HG03159 (cell line): Measurements from ENCODE around the gene STK38.

Experiments
- ATAC-seq: cut with Tn5 transposase; IDR thresholded peaks from one replicate; pipeline ENCODE4 v1.9.1; 2021; ENCODE audit warnings: mild to moderate bottlenecking, moderate library complexity; ENCODE audit not compliant: unreplicated experiment

Gene STK38

DNA sequence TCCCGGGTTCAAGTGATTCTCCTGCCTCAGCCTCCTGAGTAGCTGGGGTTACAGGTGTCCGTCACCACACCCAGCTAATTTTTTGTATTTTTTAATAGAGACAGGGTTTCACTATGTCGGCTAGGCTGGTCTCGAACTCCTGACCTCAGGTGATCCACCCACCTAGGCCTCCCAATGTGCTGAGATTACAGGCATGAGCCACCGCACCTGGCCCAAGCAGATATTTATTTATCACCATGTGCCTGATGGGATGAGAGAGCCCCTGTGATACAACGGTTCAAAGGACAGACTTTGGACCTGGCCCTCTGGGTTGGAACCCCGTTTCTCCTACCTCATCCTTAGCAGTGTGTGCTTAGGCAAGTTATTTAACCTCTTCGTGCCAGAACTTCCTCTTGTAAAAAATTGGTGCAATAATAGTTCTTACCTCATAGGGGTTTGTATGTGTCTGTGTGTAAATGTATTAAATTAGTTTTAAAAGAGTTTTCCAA, 19.2 kb upstream of the STK38 start:
- no peak for ATAC-seq

DNA sequence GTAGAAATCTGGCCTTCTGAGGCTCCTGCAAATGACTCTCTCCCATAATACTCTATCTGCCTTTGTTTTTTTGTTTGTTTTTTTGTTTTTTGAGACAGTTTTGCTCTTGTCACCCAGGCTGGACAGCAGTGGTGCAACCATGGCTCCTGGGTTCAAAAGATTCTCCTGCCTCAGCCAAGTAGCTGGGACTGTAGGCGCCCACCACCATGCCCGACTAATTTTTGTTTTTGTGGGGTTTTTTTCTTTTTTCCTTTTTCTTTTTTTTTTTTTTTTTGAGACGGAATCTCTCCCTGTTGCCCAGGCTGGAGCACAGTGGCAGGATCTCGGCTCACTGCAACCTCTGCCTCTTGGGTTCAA, 16.6 kb upstream of the STK38 start:
- ATAC-seq, result no peak

DNA sequence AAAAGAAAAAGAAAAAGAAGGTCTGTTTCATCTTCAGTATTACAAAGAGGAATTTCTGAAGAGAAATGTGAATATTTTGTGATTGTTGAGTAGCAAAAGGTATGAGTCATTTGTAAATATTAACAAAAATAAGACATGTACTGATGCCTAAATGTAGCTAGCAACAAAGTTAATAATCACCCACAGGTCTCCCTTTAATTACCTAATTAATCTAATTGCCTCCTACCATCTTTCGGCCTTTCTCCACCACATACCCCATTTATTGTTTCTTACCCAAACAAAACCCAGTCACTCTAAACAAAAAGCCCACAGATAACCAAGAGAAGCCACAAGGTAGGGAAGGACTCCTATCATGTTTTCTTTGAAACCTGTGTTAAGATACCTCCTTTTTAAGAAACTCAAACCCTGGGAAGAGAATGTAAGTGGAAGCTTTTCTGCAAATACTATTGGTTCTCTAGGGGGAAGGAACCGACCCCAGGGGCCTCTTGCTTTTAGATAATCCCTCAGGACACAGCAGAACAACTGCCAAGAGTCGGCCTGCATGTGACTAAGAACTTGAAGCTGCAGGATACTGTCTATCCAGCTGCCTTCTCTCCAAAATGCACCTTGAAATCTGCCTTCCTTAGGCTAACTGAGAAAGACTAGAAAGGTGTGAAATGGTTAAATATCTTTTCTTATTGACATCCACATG, 16.1 kb upstream of the STK38 start:
- no peak for ATAC-seq

DNA sequence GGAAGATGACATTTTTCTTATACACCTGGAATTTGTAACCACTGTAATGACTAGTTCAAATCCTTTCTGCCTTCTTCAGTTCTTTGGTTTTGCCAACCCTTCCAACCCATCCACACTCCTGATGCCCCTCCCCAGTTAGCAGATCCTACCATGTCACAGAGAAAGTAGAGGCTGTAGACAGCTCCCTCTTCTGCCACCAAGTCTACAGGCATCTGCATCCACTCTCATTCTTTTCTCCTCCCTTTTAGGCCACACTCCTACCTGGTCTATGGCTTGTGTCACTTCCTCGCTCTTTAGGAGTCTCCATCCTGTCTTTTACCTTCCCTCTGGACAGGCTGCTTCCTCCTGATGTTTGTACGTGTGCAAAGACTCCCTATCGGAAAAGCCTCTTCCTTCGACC, 13.5 kb upstream of the STK38 start:
- no peak for ATAC-seq

DNA sequence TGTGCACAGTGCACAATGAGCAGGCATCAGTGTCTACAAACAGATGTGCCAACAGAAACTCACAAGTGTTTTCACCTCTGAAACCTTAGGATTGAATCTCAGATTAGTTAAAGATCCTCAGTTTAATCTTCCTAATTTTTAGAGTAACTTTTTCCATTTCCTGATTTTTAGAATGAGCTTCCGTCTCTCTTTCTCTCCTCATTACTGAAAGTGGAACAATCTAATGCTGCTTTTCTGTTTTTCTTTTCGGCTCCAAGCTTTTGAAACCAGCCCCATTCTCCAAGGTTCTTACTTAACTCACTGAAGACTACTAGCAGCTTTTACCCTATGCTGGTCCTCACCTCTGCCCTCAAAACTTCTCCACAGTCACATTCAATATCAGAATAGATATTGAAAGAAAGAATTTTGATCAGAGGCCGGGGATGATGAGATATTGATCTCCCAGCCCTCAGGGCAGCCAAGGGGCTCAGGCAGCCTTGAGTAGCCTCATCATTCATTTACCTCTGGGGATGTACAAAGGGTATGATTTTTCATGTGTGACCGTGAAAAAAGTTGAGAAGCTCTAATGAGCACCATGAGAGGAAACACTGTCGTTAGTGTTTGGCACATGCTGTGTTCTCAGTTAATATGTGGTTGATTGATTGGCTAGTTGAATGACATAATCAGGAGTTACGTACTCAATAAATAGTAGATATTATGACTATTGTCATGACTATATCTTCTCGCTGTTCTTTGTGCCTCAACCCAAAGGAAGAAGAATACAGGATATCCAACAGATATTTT, 11.9 kb upstream of the STK38 start:
- no peak for ATAC-seq

DNA sequence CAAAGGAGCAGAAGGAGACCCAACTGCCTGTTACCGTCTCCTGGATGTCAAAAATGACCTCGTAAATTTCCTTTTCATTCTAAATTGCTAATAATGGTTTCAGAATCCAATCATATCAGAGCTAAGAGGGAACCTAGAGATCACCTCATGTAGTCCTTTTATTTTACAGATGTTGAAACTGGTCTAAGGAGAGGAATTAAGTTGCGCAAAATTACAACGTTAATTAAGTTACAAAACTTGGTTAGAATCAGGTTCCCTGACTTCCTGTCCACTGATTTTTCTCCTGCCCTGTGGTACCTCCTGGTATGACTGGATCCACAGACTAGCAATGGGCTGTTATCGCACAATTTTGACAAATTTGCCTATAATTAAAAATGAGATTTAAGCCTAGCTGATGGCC, 9.0 kb upstream of the STK38 start:
- ATAC-seq, result no peak

DNA sequence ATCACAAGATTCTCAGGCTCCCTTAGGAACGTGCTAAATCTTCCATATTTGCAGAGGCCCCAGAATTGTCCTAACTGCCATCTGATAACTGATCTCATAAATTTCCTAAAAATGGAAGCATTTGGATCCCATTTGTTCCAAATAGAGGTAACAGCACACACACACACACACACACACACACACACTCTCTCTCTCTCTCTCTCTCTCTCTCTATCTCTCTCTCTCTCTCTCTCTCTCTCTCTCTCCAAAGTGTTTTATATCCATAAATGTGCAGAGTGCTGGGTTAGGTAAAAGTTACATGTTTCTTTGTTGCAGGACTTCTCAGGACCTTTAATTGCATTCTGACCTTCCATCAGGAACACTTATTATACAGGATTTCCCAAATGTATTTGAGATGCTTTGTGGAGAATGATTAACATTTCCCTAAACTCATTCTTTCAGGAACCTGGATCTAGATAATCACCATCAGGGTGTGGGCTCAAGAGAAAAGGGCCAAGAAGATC, 8.5 kb upstream of the STK38 start:
- ATAC-seq, result no peak

DNA sequence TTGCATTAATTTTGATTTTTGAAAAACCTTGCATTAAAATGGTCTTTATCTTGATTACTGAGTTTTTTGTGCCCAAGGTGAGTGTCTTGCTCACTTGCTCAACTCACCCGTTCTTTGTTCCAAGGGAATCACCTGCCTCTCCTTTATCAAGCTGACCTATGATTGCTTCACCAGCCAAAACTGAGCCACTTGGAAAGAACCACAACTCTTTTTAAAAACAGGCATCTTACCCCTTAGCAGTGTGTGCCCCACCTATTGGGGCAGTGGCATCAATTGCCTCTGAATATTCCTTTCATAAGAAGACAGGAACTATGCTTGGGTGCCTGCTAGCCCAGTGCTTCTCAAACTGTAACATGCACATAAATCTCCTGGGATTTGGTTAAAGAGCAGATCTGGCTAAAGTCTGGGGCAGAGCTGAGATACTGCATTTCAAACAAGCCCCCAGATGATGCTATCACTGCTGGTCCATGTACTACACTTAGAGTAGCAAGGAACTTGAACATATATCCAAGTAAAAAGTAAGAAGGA, 3.3 kb upstream of the STK38 start:
- ATAC-seq, result no peak

DNA sequence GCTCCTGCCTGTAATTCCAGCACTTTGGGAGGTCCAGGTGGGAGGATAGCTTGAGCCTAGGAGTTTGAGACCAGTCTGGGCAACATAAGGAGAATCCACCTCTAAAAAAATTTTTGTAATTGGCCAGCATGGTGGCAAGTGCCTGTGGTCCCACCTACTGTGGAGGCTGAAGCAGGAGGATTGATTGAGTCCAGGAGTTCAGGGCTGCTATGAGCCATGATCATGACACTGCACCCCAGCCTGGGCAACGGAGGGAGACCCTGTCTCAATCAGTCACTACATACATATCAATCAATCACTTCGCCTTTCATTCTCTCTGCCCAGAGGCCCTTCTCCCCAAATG, 1.1 kb upstream of the STK38 start:
- no peak for ATAC-seq

DNA sequence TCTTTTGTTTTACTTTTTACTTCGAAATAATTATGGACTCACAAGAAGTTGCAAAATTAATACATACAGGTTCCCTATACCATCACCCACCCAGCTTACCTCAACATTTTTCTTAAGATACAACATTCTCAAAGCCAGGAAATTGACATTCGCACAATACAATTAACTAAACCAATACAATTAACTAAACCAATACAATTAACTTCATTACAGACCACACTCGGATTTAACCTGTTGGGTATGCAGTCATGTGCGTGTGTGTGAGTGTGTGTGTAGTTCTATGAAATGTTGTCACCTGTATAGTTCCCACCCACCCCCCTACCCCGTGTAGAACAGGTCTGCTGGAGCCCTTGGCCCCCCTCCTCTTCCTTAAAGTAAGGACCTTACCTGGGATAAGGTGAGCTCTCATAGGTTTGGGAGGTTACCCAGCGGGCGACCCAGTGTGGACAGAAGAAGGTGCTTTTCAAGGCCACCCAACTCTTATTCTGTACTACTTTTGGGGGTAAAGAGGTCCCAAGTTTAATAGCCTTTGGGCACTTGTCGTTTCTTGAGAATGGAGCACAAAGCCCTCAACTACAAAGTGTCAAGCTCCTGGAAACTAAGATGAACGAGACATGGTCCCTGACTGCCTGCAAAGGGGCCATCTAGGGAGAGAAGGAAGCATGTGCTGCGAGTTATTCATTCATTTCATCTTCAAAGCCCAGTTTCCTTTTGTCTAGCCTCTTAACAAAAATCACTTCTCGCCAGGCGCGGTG, 544 bp upstream of the STK38 start:
- ATAC-seq, result no peak

DNA sequence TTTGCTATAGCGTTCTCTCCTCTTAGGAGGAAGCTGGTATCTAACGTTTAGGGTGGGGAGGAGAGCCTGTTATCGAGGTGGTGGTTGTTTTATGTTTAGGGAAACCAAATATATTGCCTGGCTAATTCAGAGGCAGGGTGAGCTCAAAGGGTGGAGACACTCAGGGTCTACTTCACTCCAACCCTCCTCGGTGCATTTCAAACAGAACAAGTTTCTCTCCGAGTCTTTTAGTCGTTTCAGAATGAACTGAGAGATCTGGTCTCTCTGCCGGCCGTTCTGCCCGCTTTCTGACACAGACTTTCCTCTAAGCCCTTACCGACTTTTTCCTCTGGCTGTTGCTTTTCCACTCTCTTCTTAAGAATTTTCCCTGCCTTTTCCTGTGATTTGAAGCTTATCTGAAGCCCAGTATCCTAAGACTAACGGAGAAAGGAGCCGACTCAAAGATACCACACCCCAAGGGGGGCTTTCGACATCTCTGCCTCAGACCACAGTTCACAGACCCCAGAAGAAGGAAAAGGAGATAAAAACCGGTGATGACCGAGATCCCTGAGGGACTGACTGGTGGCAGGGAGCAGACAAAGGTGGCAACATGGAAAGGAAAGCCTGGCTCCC, 865 bp downstream of the STK38 start:
- ATAC-seq, result no peak

DNA sequence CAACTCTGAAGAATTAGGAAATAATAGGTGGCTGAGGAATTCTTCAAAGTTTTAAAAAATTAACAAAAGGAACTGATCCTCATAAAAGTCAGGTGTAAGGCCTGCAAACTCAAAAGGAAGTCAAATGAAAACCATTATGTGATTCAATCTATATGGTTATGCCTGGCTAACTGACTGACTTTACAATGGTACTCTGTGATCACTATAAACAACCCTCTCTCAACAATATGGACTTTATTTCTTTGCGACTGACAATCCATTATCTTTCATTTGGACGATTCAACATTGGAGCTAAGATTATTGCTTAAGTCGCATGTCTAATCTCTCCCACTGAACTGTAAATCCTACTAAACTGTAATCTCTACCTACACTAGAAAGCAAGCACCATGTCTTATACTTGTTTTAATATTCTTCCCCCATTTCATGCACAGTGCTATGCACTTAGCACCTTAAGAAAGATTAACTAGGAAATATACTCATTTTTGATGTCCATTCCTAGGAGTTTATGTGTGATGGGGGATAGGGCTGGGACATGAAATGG, 1.4 kb downstream of the STK38 start:
- ATAC-seq, result no peak

DNA sequence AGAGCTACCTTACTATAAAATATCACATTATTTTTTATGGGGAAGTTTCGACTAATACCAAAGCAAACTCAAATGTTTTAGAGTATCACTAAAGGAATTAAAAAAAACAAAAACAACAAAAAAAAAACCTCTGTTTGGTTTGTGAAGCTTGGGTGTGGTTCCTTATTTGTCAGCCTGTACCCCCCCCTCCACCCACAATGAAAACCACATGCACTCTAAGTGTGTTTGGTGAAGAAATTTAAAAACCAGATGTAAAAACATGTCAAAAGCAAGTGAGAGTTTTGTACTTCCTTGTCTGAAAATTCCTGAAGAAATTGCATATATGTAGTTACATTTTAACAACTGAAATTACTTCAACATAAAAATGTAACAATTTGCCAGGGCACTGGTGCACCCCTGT, 3.1 kb downstream of the STK38 start:
- no peak for ATAC-seq

DNA sequence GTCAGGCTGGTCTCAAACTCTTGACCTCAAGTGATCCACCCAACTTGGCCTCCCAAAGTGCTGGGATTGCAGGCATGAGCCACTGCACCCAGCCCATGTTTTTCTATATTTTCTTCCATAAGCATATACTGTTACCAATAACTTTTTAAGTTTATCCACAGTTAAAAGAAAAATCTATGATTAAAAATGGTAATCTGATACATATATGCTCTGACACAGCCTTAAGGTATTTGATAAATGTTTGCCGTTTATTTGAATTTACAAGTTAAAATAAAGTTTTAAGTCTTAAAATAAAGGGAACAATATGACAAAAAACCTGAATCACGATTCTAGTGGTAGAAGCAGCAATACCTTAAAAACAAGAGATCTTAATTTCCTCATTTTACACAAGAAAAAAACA, 5.2 kb downstream of the STK38 start:
- ATAC-seq, result no peak

DNA sequence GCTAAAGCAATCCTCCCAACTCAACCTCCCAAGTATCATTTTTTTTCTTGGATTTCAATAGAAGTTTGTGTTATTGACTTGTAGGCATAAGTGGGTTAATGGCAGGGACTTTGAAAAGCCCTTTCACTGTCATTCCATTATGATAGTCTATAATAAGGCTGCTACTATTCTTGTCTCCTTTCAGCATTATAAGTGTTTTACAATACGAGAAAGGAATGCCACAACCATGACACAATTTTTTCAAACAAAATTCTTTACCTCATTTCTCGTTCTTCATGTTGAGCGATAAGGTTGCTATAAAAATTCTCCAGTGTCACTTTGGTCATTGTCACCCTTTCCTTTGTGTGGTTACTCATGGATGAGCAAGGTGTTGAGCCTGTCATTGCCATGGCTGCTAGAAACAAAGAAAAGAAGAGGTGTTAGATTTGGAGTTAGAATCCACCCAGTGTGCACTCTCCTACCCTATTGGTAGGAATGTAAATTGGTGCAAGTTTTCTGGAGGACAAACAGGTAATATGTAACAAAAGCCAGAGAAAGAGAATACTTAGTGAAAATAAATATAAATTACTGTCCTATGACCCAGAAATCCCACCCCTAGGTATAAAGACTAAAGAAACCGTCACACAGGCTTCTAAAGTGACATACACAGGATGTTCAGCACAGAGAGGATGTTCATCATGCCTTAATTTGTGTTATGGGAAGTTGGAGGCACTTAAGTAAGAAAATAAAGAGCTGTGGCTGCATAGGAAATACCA, 7.3 kb downstream of the STK38 start:
- no peak for ATAC-seq

DNA sequence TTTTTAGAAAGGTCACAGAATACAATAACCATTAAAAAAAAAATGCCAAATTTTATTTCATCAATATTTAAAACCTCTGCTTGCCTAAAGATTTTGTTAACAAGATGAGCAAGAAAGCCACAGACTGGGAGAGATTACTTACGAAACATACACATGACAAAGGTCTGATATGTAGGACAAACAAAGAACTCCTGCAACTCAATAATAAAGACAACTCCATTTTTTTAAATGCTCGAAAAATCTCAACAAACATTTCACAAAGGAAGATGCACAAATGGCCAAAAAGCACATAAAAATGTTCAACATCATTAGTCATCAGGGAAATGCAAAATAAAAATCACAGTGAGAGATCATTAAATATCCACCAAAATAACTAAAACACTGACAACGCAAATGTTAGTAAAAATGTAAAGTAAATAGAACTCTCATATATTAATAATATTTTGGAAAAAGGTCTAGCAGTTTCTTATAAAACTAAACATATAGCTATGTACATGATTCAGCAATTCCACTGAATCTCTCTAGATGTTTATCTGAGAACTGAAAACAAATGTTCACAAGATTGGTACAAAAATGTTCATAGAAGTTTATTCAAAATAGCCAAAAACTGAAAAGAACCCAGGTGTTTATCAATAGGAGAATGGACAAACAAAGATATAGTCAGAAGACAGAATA, 10.3 kb downstream of the STK38 start:
- no peak for ATAC-seq

DNA sequence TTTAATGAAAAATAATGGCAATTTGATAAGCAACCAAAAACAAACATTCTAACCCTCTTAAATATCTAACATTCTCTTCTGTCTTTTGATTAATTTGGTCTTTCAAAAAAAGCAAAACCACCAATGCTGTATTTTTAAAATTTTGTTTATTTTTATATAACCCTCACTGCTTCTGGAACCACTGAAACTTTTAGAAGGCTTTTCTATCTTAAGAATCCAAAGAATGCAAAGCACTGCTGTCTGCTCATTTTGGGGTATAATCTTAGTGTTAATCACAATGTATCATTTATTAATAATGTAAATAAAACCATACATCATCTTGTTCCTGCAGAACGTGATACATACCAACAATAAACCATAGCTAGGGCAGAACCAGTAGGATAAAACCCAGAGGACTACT, 14.0 kb downstream of the STK38 start:
- no peak for ATAC-seq

DNA sequence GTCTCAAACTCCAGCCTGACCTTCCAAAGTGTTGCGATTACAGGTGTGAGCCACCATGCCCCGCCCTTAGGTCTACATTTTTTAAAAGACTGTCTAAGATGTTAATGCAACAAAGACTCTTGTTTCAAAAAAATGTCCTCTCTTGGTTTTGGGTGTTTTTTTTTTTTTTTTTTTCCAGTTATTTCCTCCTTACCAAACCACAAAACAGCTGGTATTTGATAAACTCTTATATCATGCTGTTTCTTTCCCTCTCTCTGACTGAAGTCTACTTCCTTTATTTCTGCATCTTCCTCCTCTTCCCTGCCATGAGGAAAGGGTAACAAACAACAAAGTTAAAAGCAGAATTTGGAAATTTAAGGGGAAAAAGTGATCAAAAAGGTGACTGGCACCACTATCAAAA, 21.2 kb downstream of the STK38 start:
- ATAC-seq, result no peak

DNA sequence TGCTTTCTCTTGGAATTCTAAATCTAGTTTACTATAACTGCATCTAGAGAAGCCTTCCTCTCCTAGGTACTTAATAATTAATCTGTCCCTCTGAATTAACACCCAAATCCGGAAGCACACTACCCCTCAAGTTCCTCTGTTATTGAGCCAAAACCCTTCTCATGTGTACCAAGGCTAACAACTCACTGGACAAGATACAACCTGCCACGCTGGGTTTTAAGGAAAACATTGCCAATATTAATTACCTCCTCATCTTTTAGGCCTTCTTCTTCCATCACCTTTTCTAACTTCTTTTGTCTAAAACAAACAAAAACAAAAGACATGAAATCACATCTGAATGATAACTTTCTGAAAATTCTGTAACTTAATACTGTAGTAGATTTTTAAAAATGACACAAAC, 21.9 kb downstream of the STK38 start:
- no peak for ATAC-seq

DNA sequence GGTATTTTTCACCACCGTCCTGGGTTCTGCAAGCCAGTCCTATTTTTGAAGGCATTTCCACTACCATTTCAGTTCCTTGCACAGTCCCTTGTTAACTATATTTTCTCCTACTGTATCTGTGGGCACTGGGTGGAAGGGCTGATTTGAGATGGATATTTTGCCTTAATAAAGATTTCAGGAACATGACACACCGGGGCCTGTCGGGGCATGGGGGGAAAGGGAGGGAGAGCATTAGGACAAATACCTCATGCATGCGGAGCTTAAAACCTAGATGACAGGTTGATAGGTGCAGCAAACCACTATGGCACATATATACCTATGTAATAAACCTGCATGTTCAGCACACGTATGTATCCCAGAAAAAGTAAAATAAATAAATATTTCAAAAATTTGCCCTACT, 22.4 kb downstream of the STK38 start:
- no peak for ATAC-seq
